Stimulated activated CD4-positive, alpha-beta T cell treated with anti-CD3 and anti-CD28 coated beads, Interleukin-15, amount 100 ng/mL, for 1 hour (primary cell): ENCODE measurements around the gene HS3ST3B1.

Experiments used
- DNase-seq, 2 donors: peaks; one replicate each; pipeline ENCODE4 v3.0.0-alpha.2; 2020; ENCODE audit warnings: low read depth in 1 of 2, low spot score in 1 of 2

The HS3ST3B1 gene

GRCh38 chr17:14320734-14321475 is 20.0 kb downstream of the HS3ST3B1 start:
- no peak for DNase-seq

- no peak for DNase-seq
Observed at GRCh38 chr17:14321476-14321949, 20.6 kb downstream of the HS3ST3B1 start.

- DNase-seq, result no peak
Observed at GRCh38 chr17:14321980-14322776, 21.3 kb downstream of the HS3ST3B1 start.

DNA sequence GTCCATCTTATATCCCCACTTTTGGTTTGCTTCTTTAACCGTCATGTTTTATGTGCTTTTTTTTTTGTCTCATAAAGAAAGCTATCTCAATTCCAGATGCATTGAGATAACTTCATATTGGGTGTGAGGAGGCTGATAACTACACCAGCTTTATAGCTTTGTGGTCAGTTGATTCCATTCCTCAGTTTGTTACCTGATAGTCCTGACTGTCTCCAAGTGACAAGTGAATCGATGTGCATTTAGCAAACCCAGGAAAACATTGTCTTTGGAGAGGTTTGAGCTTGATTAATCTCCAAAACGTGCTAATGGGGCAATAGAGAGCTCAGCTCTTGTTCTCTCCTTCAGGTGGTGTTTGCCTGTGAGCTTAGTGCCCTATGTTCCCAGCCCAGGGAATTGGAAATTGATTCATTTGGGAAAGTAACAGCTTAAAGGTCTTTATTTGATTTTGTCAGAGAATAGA is 22.7 kb downstream of the HS3ST3B1 start:
- no peak for DNase-seq

GRCh38 chr17:14325618-14326167 is 24.8 kb downstream of the HS3ST3B1 start:
- no peak for DNase-seq

- no peak for DNase-seq
Observed at GRCh38 chr17:14329900-14330491, 29.1 kb downstream of the HS3ST3B1 start.

DNA sequence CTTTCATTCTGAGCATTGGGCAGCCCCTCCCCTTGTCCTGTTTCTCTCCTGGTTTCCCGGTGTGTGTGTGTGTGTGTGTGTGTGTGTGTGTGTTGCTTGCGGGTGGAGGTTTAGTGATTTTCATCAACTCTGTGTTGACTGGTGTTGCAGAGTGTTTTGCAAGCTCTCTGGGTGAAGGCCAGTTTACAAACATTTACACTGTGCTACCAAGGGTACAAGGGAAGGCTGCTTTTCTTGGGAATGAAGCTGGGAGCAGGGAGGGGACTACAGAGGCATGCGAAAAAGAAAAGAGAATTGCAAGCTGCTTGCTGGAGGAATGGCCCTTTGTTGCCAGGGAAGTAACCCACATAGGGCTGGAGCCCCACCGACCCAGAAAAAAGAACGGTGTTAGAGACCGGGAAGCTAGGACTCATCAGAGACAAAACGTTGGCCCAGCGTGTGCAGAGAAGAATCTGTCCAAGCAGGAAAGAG is 29.6 kb downstream of the HS3ST3B1 start:
- no peak for DNase-seq

GRCh38 chr17:14331225-14331981 is 30.5 kb downstream of the HS3ST3B1 start:
- DNase-seq, result no peak

DNA sequence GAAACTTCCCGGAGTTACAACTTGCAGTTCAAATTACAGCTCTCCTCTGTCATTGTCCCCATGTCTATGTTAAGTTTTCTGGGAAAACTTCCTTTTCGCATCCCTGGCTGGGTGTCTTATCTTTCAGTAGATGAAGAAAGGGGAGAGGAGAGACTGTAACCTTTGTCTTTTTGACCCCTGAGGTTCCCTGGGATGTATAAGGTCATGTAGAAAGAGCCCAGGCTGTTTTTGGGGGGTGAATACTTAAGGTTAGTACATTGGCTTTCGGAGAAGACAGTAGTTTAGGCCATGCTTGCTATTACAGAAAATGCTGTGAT is 31.1 kb downstream of the HS3ST3B1 start:
- no peak for DNase-seq

- DNase-seq, result no peak
Observed at GRCh38 chr17:14332331-14332730, 31.4 kb downstream of the HS3ST3B1 start.

GRCh38 chr17:14333506-14333905 is 32.6 kb downstream of the HS3ST3B1 start:
- no peak for DNase-seq

DNA sequence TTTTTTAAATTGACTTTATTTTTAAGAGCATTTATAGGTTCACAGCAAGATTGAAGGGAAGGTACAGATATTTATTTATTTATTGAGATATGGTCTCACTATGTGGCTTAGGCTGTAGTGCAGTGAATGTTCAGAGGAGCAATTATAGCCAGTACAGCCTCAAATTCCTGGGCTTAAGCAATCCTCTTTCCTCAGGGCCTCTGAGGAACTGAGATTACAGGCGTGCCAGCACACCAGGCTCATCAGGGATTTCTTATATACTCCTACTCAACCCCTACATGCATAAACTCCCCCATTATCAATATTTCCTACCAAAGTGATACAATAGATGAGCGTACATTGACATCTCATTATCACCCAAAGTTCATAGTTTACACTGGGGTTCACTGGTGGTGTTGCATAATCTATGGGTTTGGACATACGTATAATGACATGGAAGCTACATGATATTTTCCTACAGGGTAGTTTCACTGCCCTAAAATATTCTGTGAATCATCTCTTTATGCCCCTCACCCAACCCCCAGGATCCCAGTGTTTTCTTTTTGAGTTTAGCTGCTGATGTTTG is 33.5 kb downstream of the HS3ST3B1 start:
- no peak for DNase-seq

GRCh38 chr17:14334919-14335318 is 34.0 kb downstream of the HS3ST3B1 start:
- DNase-seq, result no peak

- no peak for DNase-seq
Observed at GRCh38 chr17:14336418-14336817, 35.5 kb downstream of the HS3ST3B1 start.

DNA sequence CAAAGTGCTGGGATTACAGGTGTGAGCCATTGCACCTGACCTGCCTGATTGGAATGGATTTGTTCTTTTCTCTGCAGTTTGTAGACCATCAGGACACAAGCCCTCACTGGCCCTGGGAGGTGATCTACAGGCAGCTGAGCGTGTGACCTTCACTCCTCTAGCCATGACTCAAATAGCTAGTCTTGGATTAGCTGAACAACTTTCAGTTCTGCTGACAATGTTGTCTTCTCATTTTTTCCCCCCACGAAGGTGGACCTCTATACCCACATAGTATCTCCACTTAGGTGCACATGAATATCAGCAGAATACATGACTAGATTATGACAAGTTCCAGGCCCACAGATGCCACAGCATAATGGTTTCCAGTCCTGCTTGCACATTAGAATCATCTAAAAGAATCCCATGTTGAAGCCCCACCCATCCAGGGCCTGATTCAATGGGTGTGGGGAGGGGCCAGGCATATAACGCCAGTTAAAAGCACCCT is 36.8 kb downstream of the HS3ST3B1 start:
- DNase-seq, result no peak

DNA sequence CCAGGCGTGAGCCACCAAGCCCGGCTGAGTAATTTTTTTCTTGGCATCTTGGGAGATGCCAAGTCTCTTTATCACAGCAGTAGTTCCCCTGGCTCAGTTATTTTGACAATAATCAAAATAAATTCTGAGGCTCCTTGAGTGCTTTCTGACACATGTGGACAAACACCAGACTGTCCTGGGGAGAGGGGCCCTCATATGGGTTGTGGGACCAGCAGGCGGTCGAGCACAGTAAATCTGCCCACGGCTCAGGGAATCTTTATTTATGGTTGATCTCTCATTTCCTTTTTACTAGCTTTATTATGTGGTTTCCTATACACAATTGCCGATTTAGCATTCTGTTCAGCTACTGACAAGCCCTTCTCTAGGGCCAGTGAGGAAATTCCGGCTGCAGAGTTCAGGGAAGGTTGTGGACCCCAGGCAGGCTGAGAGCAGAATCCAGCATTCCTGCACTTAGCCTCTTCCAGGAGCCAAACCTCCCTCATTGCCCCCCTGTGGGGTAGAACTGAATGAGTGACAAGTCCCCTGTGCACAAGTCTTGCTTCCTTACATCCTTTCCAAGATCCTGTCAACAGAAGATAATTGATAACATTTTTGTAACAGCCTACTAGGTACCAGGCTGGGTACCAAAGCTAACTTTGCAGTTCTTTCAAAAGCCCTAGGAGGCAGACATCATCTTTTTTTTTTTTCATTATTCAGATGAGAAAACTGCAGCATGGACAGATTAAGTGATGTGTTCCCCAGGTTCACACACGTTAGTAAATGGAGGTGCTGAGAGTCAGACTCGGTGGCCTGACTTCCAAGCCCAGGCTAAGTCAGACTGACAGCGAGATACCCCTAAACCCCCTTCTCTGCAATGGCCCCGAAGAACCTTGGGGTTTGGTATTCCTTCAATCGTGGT is 40.2 kb downstream of the HS3ST3B1 start:
- DNase-seq, result no peak

DNA sequence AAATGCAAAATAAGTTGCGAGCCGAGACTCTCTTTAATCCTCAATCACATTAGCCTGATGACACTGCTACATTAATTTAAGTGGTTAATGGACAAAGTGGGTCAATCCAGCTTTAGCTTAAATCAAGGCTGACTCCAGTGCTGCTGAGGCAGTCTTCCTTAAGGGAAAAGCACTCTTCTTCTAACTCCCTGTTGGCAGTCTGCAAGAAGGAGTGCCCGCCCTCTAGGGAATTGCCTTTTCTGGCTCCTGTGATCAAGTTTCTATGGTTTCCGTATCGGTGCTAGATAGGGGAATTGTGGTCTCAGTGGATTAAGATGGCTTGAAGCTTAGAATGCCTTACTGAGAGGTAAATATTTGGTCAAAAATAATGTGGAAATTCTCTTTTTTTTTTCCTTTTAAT is 41.0 kb downstream of the HS3ST3B1 start:
- DNase-seq, result no peak

DNA sequence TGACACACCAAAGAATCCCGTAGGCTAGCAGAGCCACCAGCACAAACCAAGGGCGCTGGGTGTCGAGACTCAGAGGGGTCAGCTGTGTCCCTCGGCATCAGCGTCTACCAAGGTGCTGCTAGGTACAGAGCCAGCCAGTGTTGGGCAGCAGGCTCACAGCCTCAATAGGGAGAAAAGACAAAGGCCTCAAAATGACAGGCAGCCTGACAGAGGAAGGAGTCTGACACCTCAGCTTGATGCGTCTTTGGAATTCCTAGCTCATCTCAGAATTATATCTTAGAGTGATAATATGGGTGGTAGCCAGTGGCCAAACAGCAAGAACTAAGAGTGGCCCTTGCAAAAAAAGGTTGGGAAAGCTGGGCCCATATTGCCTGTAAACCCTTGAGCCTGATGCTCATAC is 45.9 kb downstream of the HS3ST3B1 start:
- DNase-seq, result no peak

GRCh38 chr17:14351493-14351892 is 50.6 kb downstream of the HS3ST3B1 start:
- DNase-seq, result no peak
